Esophagus muscularis mucosa (tissue), 4 donors: Measurements from ENCODE around the gene UNC13A.

Experiments used
- EP300 ChIP-seq: sonication (generic); formaldehyde crosslinking; IDR thresholded peaks from one replicate; pipeline ENCODE4 v1.6.1; 2017; ENCODE audit warnings: antibody characterized with exemption
- POLR2AphosphoS5 ChIP-seq, 2 donors: sonication (generic); formaldehyde crosslinking; IDR thresholded peaks; one replicate each; pipeline ENCODE4 v1.6.1; 2017; ENCODE audit warnings: antibody characterized with exemption in 2 of 2
- TF ChIP-seq, protein P1 (sequence below), 3 experiments: fragments of 200-600 bp in 2 of 3; fragments of 450-650 bp in 1 of 3; sonication (generic) in 2 of 3; IDR thresholded peaks; one replicate each; pipeline ENCODE4 v1.5.1; 2017 to 2019; ENCODE audit warnings: antibody characterized with exemption in 3 of 3, mild to moderate bottlenecking in 2 of 3, moderate library complexity in 1 of 3

DNA sequence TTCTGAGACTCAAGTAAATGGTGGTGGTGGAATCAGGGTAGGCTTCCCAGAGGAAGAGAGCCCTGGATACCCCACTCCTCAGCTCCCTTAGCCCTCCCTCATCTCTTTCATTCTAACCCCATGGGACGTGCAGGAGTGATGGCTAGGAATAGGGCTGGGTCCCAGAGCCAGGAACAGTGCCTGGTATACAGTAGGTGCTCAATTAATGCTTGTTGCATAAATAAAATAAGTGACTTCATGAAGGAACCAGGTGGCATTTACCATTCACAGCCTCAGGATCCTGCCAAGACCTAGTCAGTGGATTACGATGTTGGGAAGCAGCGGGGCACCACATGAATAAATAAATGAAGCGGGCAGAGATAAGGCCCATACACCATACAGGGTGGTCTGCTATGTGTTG lies 3.9 kb downstream of the UNC13A start:
- TF ChIP-seq, protein P1, sequence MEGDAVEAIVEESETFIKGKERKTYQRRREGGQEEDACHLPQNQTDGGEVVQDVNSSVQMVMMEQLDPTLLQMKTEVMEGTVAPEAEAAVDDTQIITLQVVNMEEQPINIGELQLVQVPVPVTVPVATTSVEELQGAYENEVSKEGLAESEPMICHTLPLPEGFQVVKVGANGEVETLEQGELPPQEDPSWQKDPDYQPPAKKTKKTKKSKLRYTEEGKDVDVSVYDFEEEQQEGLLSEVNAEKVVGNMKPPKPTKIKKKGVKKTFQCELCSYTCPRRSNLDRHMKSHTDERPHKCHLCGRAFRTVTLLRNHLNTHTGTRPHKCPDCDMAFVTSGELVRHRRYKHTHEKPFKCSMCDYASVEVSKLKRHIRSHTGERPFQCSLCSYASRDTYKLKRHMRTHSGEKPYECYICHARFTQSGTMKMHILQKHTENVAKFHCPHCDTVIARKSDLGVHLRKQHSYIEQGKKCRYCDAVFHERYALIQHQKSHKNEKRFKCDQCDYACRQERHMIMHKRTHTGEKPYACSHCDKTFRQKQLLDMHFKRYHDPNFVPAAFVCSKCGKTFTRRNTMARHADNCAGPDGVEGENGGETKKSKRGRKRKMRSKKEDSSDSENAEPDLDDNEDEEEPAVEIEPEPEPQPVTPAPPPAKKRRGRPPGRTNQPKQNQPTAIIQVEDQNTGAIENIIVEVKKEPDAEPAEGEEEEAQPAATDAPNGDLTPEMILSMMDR (IDR thresholded peaks at IDR 0.05): no peak
- no peak for TF ChIP-seq POLR2AphosphoS5 (IDR thresholded peaks at IDR 0.05)
- TF ChIP-seq EP300: no peak
